ENCODE measurements around the gene ACLY. TPM values are rescaled to one million over a fixed set of nuclear protein-coding genes. Genes with fewer than 3 reads are reported as not detected.
A peak's percentile ranks its signal among the peaks of the same experiment; 100 is the strongest.
"Not testable (repeated sequence)": the region's sequence is repeated elsewhere in the genome, so short reads cannot be mapped to it uniquely, and the experiment has no call there.

ACLY gene
- total RNA-seq, 1 experiment from 2014 or later, result 184 TPM

DNA sequence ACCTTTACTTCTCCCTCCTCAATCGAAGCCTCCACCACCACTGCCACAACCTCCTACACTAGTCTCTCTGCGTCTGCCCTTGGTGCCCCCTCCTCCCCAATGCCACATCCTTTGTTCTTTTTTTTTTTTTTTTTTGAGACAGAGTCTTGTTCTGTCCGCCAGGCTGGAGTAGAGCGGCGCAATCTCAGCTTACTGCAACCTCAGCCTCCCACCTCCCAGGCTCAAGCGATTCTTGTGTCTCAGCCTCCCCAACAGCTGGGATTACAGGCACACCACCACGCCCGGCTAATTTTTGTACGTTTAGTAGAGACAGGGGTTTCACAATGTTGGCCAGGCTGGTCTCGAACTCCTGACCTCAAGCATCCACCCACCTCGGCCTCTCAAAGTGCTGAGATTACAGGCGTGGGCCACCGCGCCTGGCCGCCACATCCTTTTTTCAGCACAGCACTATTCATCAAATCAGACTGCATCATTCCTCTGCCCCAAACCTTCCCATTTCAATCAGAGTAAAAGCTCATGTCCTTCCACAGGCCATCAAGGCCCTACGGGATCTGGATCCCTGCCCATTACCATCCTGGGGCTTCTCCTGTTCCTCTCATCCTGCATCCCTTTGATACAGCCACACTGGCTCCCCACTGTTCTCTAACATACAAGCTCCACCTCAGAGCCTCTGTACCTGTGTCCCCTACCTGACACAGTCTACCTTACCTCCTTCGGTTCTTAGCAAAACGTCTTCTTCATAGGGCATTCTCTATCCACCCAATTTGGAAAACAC, 55.5 kb downstream of the ACLY start:
- Histone ChIP-seq H3K4me2 (peak overlapping the region; percentile 98), H3K9me2 (ENCODE audit: insufficient read depth) (no peaks in the 10 kb centered on the region), H3K4me1 (replicated peaks; ENCODE audit: insufficient read depth) (peaks cover 16% of the 10 kb centered on the region), H4K20me1 (ENCODE audit: insufficient read depth) (peaks cover 43% of the 10 kb centered on the region), H3F3A (ENCODE audit: insufficient read depth, low read depth) (peaks cover 19% of the 10 kb centered on the region; the same call in 1 of the 2 replicates), H3K9me3 (ENCODE audit: insufficient read depth, low read depth) (no peaks in the 10 kb centered on the region), H3K4me3 (peak overlapping the region; percentile 87; the same call in 1 of the 2 replicates), H3K27me3 (ENCODE audit: insufficient read depth, low read depth) (no peaks in the 10 kb centered on the region), H3K27ac (no peak overlapping the region), H3K79me2 (ENCODE audit: low read depth) (peaks cover 65% of the 10 kb centered on the region), H3K36me3 (ENCODE audit: low read depth) (no peaks in the 10 kb centered on the region), H2AFZ (no peak overlapping the region)
- no peak for DNase-seq
- TF ChIP-seq, protein P1, sequence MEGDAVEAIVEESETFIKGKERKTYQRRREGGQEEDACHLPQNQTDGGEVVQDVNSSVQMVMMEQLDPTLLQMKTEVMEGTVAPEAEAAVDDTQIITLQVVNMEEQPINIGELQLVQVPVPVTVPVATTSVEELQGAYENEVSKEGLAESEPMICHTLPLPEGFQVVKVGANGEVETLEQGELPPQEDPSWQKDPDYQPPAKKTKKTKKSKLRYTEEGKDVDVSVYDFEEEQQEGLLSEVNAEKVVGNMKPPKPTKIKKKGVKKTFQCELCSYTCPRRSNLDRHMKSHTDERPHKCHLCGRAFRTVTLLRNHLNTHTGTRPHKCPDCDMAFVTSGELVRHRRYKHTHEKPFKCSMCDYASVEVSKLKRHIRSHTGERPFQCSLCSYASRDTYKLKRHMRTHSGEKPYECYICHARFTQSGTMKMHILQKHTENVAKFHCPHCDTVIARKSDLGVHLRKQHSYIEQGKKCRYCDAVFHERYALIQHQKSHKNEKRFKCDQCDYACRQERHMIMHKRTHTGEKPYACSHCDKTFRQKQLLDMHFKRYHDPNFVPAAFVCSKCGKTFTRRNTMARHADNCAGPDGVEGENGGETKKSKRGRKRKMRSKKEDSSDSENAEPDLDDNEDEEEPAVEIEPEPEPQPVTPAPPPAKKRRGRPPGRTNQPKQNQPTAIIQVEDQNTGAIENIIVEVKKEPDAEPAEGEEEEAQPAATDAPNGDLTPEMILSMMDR (conservative IDR thresholded peaks at IDR 0.05), result no peak
- TF ChIP-seq EZH2 (IDR thresholded peaks at IDR 0.05; ENCODE audit: low read depth), result no peak
- intact Hi-C loops (cut with micrococcal nuclease; ENCODE audit: unreplicated experiment), result loop anchor here (10.0 kb wide), 1 partner anchor 128 kb away; the partner anchor contains the start of gene HAP1
- no TSS peak for BruUV-seq (replicated peaks)
- POLR2A ChIA-PET (ENCODE audit: unreplicated experiment), result no interaction called here
- CTCF ChIA-PET, result no interaction called here

DNA sequence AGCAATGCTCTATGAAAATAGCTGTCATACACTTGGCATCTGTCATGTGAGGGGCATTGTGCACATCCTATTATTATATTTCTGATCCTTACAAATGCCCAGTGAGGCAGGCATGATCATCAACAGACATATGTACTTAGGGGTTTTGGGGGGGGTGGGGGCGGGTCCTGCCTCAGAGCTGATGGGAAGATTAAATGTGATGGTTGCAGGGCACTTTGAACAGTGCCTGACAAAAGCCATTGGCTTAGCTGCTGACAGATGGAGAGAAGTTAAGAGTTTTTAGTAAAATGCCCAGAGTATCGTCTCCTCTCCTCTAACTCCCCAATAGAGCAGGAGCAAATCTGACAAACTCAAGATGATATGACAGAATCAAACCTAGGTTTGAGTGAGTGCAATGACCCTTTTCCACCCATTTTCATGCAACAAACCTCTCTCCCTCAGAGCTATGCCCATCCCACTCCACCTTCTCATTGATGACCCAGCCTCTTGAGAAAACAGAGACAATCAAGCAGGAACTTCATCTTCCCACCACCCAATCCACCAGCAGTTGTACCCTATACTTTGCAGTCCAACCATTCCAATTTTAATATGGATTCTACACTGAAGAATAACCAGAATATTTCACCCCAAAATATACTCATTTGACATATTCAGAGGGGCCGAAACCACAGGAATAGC, 58.4 kb downstream of the ACLY start:
- H3K4me3 ChIP-seq, result no peak overlapping the region
- H3K36me3 ChIP-seq (ENCODE audit: low read depth), result no peaks in the 10 kb centered on the region
- peaks cover 5% of the 10 kb centered on the region; the same call in 1 of the 2 replicates for H3F3A ChIP-seq (ENCODE audit: insufficient read depth, low read depth)
- peaks cover 16% of the 10 kb centered on the region for H3K4me1 ChIP-seq (replicated peaks; ENCODE audit: insufficient read depth)
- H2AFZ ChIP-seq, result no peak overlapping the region
- TF ChIP-seq, protein P1 (conservative IDR thresholded peaks at IDR 0.05), result no peak
- TF ChIP-seq EZH2 (IDR thresholded peaks at IDR 0.05; ENCODE audit: low read depth), result no peak
- no peaks in the 10 kb centered on the region for H3K9me3 ChIP-seq (ENCODE audit: insufficient read depth, low read depth)
- no peak overlapping the region for H3K4me2 ChIP-seq
- DNase-seq, result no peak
- peaks cover 76% of the 10 kb centered on the region for H3K79me2 ChIP-seq (ENCODE audit: low read depth)
- peaks cover 59% of the 10 kb centered on the region for H4K20me1 ChIP-seq (ENCODE audit: insufficient read depth)
- no peaks in the 10 kb centered on the region for H3K27me3 ChIP-seq (ENCODE audit: insufficient read depth, low read depth)
- no TSS peak for BruUV-seq (replicated peaks)
- no peaks in the 10 kb centered on the region for H3K9me2 ChIP-seq (ENCODE audit: insufficient read depth)
- CTCF ChIA-PET, result interaction anchor here (0.6 kb wide), 1 partner anchor 11 kb away, joined by 6 read pairs; no protein-coding TSS in a partner anchor
- H3K27ac ChIP-seq, result no peak overlapping the region
- POLR2A ChIA-PET (ENCODE audit: unreplicated experiment), result no interaction called here
- intact Hi-C loops (cut with micrococcal nuclease; ENCODE audit: unreplicated experiment), result loop anchor here (10.0 kb wide), 1 partner anchor 126 kb away; the partner anchor contains the start of gene HAP1

DNA sequence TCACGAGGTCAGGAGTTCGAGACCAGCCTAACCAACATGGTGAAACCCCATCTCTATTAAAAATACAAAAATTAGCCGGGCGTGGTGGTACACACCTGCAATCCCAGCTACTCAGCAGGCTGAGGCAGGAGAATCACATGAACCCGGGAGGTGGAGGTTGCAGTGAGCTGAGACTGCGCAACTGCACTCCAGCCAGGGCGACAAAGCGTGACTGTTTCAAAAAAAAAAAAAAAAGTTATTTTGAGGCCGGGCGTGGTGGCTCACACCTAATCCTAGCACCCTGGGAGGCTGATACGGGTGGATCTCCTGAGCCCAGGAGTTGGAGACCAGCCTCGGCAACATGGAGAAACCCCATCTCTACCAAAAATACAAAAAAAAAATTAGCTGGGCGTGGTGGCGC, 67.4 kb downstream of the ACLY start:
- H3K27ac ChIP-seq; H3K9me3 ChIP-seq (ENCODE audit: insufficient read depth, low read depth); DNase-seq; intact Hi-C loops (cut with micrococcal nuclease; ENCODE audit: unreplicated experiment); H3K9me2 ChIP-seq (ENCODE audit: insufficient read depth); POLR2A ChIA-PET (ENCODE audit: unreplicated experiment); BruUV-seq (replicated peaks); H2AFZ ChIP-seq; CTCF ChIA-PET; H3K4me2 ChIP-seq; H3K4me1 ChIP-seq (replicated peaks; ENCODE audit: insufficient read depth); H3K4me3 ChIP-seq; H3K27me3 ChIP-seq (ENCODE audit: insufficient read depth, low read depth): not testable (repeated sequence)
- Histone ChIP-seq H3F3A (ENCODE audit: insufficient read depth, low read depth) (peaks cover 11% of the 10 kb centered on the region; the same call in 1 of the 2 replicates), H3K36me3 (ENCODE audit: low read depth) (peaks cover 10% of the 10 kb centered on the region; the same call in 1 of the 2 replicates), H4K20me1 (ENCODE audit: insufficient read depth) (peaks cover 45% of the 10 kb centered on the region), H3K79me2 (ENCODE audit: low read depth) (peaks cover 47% of the 10 kb centered on the region)

Data from PC-9 (cell line).